Mammary epithelial cell (primary cell): ENCODE measurements around the gene FLT3.

Experiments used
- EZH2 ChIP-seq: IDR thresholded peaks from 2 replicates; pipeline ENCODE4 v1.6.1; 2012; ENCODE audit warnings: low read length, inconsistent platforms, borderline replicate concordance
- TF ChIP-seq, protein P1 (sequence below), 2 donors: IDR thresholded peaks in 1 of 2; conservative IDR thresholded peaks in 1 of 2; 2 replicates each; pipeline ENCODE4 v1.5.1; 2011 to 2012; ENCODE audit warnings: inconsistent platforms in 2 of 2, low read length in 2 of 2, mild to moderate bottlenecking in 2 of 2, control low read depth in 1 of 2, low read depth in 1 of 2; ENCODE audit not compliant: insufficient read depth in 1 of 2; ENCODE audit errors: extremely low read depth in 1 of 2

DNA sequence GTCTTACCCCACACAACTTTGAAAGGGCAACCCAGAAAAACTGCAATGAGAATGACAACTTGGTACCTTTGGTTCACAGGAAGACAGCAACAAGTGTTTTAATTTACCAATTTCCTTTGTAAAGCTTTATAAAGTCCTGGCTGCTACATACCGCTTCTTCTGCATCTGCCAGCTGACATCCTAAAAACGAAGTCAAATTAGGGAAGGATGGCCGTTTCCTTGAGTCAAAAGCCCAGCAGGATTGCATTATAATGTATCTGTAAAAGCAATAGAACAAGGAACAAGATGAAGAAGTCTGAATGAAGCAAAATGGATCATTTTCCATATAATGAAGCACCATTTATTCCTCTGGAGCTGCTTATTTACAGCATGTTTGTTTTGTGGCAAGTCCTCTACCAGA is 86.1 kb downstream of the FLT3 start:
- TF ChIP-seq, protein P1, sequence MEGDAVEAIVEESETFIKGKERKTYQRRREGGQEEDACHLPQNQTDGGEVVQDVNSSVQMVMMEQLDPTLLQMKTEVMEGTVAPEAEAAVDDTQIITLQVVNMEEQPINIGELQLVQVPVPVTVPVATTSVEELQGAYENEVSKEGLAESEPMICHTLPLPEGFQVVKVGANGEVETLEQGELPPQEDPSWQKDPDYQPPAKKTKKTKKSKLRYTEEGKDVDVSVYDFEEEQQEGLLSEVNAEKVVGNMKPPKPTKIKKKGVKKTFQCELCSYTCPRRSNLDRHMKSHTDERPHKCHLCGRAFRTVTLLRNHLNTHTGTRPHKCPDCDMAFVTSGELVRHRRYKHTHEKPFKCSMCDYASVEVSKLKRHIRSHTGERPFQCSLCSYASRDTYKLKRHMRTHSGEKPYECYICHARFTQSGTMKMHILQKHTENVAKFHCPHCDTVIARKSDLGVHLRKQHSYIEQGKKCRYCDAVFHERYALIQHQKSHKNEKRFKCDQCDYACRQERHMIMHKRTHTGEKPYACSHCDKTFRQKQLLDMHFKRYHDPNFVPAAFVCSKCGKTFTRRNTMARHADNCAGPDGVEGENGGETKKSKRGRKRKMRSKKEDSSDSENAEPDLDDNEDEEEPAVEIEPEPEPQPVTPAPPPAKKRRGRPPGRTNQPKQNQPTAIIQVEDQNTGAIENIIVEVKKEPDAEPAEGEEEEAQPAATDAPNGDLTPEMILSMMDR (conservative IDR thresholded peaks at IDR 0.05 in 1 of 2, IDR thresholded peaks at IDR 0.05 in 1 of 2; ENCODE audit: extremely low read depth in 1 of 2, insufficient read depth in 1 of 2, low read depth in 1 of 2, low read length in 2 of 2): no peak
- no peak for TF ChIP-seq EZH2
